ENCODE data around the gene RMC1.

Gene RMC1

DNA sequence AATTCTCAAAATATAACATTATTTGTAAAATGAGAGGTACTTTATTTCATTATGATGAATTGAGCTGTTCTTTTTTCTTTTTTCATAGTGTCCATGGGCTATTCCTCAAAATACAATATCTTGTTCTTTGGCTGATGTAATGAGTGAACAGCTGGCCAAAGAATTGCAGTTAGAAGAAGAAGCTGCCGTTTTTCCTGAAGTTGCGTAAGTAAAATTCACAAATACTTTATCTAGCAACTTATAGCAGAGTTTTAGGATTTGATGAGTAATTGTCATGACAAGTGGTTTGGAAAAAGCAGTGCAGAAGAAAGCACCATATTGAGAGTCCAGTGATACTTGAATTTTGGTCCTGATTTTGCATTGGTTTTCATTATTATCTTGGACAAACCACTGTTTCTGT lies 40.4 kb upstream of the RMC1 start:
- CTCF ChIA-PET, result interaction anchor here (0.7 to 1.3 kb wide), 4 partner anchors 11 to 36 kb away, joined by 3 read pairs; no protein-coding TSS in a partner anchor
- POLR2A ChIA-PET, result no interaction called here
- Histone ChIP-seq H3K4me3 (ENCODE audit: control insufficient read depth in 1 of 7, extremely low read depth in 1 of 7, insufficient read depth in 4 of 7, low read depth in 2 of 7, low read length in 6 of 7) (no peak overlapping the region), H3K4me1 (ENCODE audit: control extremely low read depth in 1 of 4, control insufficient read depth in 4 of 4, insufficient read depth in 4 of 4, low read length in 3 of 4) (peaks cover 0 to 14% (median 3%) of the 10 kb centered on the region in 4 experiments), H3K36me3 (ENCODE audit: control insufficient read depth in 4 of 4, insufficient read depth in 4 of 4, low read length in 3 of 4) (peaks cover 19 to 57% (median 38%) of the 10 kb centered on the region in 4 experiments), H3K27ac (ENCODE audit: insufficient read depth in 1 of 2, low read depth in 1 of 2, low read length in 2 of 2, poor library complexity in 1 of 2, severe bottlenecking in 2 of 2) (peak overlapping the region in 1 of 2 experiments; percentile 27), H3K9me3 (ENCODE audit: control extremely low read depth in 1 of 5, control insufficient read depth in 4 of 5, insufficient read depth in 2 of 5, low read depth in 1 of 5, low read length in 4 of 5) (no peaks in the 10 kb centered on the region), H3K27me3 (replicated peaks in 2 of 5; ENCODE audit: control insufficient read depth in 4 of 5, insufficient read depth in 5 of 5, low read length in 4 of 5) (no peaks in the 10 kb centered on the region)
- WGBS (ENCODE audit: insufficient coverage), result no CpG with 5 or more reads among the region's 2 CpGs
- DNase-seq, result no peak

DNA sequence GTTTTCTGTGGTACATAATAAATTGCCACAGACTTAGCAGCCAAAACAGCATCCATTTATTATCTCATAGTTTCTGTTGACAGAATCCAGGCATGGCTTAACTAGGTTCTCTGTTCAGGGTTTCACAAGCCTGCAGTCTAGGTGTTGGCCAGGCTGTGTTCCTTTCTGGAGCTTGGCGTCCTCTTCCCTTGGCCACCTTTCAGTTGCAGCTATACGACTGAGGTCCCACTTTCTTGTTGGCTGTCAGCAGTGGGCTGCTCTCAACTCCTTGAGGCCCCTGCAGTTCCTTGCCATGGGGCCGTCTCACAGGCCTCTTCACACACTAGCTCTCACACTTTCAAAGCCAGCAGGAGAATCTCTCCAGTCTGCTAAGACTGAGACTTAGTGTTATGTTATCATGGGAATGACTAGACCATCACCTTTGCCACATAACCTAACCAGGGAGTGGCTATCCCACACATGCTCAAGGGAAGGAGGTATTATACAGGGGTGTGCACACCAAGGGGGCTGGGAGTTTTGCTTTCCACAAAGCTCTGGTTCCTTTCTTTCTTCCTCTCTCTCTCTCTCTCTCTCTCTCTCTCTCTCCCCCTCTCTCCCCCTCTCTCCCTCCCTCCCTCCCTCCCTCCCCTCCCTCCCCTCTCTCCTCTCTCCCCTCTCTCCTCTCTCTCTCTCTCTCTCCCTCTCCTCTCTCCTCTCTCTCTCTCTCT lies 34.4 kb upstream of the RMC1 start:
- no peak for DNase-seq
- WGBS (ENCODE audit: insufficient coverage), result 100% methylated on average over 2 of the region's 3 CpGs
- CTCF ChIA-PET, result interaction anchor here (1.0 to 2.3 kb wide), 4 partner anchors 15 to 48 kb away, joined by 3 to 7 read pairs (median 4); partner anchors contain the start of gene RIOK3
- POLR2A ChIA-PET, result interaction anchor here (0.6 kb wide), 1 partner anchor 12 kb away, joined by 7 read pairs; no protein-coding TSS in a partner anchor
- Histone ChIP-seq H3K4me3 (ENCODE audit: control insufficient read depth in 1 of 7, extremely low read depth in 1 of 7, insufficient read depth in 4 of 7, low read depth in 2 of 7, low read length in 6 of 7) (no peak overlapping the region), H3K4me1 (ENCODE audit: control extremely low read depth in 1 of 4, control insufficient read depth in 4 of 4, insufficient read depth in 4 of 4, low read length in 3 of 4) (peaks cover 0 to 4% (median 2%) of the 10 kb centered on the region in 4 experiments), H3K36me3 (ENCODE audit: control insufficient read depth in 4 of 4, insufficient read depth in 4 of 4, low read length in 3 of 4) (peaks cover 38 to 83% (median 59%) of the 10 kb centered on the region in 4 experiments), H3K9me3 (ENCODE audit: control extremely low read depth in 1 of 5, control insufficient read depth in 4 of 5, insufficient read depth in 2 of 5, low read depth in 1 of 5, low read length in 4 of 5) (no peaks in the 10 kb centered on the region), H3K27me3 (replicated peaks in 2 of 5; ENCODE audit: control insufficient read depth in 4 of 5, insufficient read depth in 5 of 5, low read length in 4 of 5) (no peaks in the 10 kb centered on the region), H3K27ac (ENCODE audit: insufficient read depth in 1 of 2, low read depth in 1 of 2, low read length in 2 of 2, poor library complexity in 1 of 2, severe bottlenecking in 2 of 2) (no peak overlapping the region)

DNA sequence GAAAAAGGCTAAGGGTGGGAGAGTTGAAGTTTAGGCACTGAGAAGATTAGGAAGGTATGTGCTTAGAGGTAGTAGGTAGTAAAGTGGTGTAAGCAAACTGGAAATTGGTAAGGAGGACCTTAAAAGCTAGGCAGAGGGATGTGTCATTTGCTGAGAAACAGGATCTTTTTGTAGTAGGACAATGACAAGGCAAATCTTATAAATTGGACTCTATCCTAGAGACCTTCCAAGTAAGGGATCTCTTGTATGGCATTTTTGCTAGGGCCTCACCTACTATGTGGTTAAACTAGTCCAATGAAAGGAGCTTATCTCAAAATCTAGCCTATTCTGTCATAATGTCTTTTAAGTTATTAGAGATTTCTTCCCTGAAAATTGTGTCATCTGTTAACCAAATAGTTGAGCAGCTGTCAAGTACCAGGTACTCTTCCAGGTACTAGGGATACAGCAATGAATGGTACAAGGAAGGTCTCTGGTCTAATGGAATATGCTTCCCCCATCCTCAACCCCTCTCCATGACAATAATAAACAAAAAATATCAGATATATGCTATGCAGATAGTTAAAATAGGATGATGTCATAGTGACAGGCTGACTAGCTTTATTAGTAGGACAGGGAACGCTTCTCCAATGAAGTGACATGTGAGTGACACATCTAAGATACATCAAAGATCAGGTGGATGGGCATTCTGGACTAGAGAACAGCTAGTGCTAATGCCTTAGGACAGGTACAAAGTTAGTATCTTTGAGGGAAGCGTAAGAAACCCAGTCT lies 32.5 kb upstream of the RMC1 start:
- ChIA-PET CTCF (interaction anchor here (0.8 to 5.2 kb wide), 5 partner anchors 9 to 29 kb away, joined by 3 to 24 read pairs (median 4); partner anchors contain the start of gene RIOK3), POLR2A (no interaction called here)
- Histone ChIP-seq H3K4me1 (ENCODE audit: control extremely low read depth in 1 of 4, control insufficient read depth in 4 of 4, insufficient read depth in 4 of 4, low read length in 3 of 4) (peaks cover 0 to 4% (median 2%) of the 10 kb centered on the region in 4 experiments), H3K27ac (ENCODE audit: insufficient read depth in 1 of 2, low read depth in 1 of 2, low read length in 2 of 2, poor library complexity in 1 of 2, severe bottlenecking in 2 of 2) (no peak overlapping the region), H3K36me3 (ENCODE audit: control insufficient read depth in 4 of 4, insufficient read depth in 4 of 4, low read length in 3 of 4) (peaks cover 44 to 84% (median 63%) of the 10 kb centered on the region in 4 experiments), H3K27me3 (replicated peaks in 2 of 5; ENCODE audit: control insufficient read depth in 4 of 5, insufficient read depth in 5 of 5, low read length in 4 of 5) (no peaks in the 10 kb centered on the region), H3K4me3 (ENCODE audit: control insufficient read depth in 1 of 7, extremely low read depth in 1 of 7, insufficient read depth in 4 of 7, low read depth in 2 of 7, low read length in 6 of 7) (no peak overlapping the region), H3K9me3 (ENCODE audit: control extremely low read depth in 1 of 5, control insufficient read depth in 4 of 5, insufficient read depth in 2 of 5, low read depth in 1 of 5, low read length in 4 of 5) (no peaks in the 10 kb centered on the region)
- DNase-seq, result no peak
- WGBS (ENCODE audit: insufficient coverage), result 100% methylated on average over 2 of the region's 2 CpGs

DNA sequence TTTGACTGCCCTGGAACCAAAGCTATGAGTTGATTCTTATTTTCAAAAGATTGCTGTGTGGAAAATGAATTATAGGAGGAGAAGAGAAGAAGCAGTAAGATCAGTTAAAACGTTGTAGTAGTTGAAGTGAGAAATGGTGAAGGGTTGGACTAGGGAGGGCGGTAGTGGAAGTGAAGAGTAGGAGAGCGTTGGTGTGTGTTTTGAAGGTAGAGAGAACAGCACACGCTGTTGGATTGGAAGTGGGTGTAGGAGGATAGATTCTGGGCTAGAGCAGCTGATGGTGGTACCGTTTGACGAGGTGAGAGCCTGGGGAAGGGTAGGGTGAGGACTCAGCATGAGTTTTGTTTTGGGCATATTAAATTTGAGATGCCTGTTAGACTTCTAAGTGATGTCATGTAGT lies 31.8 kb upstream of the RMC1 start:
- DNase-seq, result no peak
- ChIA-PET CTCF (interaction anchor here (0.8 to 5.2 kb wide), 5 partner anchors 13 to 28 kb away, joined by 3 to 24 read pairs (median 4); partner anchors contain the start of gene RIOK3), POLR2A (no interaction called here)
- H3K4me3 ChIP-seq (ENCODE audit: control insufficient read depth in 1 of 7, extremely low read depth in 1 of 7, insufficient read depth in 4 of 7, low read depth in 2 of 7, low read length in 6 of 7), result no peak overlapping the region
- H3K9me3 ChIP-seq (ENCODE audit: control extremely low read depth in 1 of 5, control insufficient read depth in 4 of 5, insufficient read depth in 2 of 5, low read depth in 1 of 5, low read length in 4 of 5), result no peaks in the 10 kb centered on the region
- no peaks in the 10 kb centered on the region for H3K27me3 ChIP-seq (replicated peaks in 2 of 5; ENCODE audit: control insufficient read depth in 4 of 5, insufficient read depth in 5 of 5, low read length in 4 of 5)
- 98% methylated on average over 6 of the region's 6 CpGs for whole genome bisulfite sequencing (ENCODE audit: insufficient coverage)
- no peak overlapping the region for H3K27ac ChIP-seq (ENCODE audit: insufficient read depth in 1 of 2, low read depth in 1 of 2, low read length in 2 of 2, poor library complexity in 1 of 2, severe bottlenecking in 2 of 2)
- peaks cover 0 to 4% (median 2%) of the 10 kb centered on the region in 4 experiments for H3K4me1 ChIP-seq (ENCODE audit: control extremely low read depth in 1 of 4, control insufficient read depth in 4 of 4, insufficient read depth in 4 of 4, low read length in 3 of 4)
- peaks cover 48 to 84% (median 63%) of the 10 kb centered on the region in 4 experiments for H3K36me3 ChIP-seq (ENCODE audit: control insufficient read depth in 4 of 4, insufficient read depth in 4 of 4, low read length in 3 of 4)

DNA sequence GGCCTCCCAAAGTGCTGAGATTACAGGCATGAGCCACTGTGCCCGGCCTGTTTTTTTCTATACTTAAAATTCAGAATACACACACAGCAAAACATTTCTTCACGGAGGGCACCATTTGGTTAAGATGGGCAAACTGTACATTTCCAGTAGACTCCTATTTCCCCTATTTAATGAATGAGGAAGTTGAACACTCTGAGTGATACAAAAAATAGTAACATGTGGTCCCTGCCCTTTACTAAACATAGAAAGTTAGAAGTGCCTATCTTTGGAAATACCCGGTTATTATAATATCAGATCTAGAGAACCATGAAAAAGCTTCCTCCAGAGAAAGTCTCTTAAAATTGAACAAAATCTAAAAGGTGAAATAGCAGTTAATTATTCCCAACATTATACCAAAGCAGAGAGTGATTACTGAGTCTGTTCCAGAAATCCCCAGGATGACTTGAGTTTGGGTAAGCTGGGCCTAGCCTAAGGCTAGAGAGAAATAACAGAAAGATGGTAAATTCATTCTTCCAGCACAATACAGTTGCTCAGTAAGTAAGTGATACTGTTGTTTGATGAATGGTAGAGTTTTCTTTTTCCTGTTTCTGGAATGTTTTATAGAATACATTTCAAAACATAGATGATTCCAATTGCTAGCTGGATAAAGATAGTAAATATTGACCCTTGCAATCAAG lies 23.3 kb upstream of the RMC1 start:
- Histone ChIP-seq H3K4me3 (ENCODE audit: control insufficient read depth in 1 of 7, extremely low read depth in 1 of 7, insufficient read depth in 4 of 7, low read depth in 2 of 7, low read length in 6 of 7) (no peak overlapping the region), H3K27me3 (replicated peaks in 2 of 5; ENCODE audit: control insufficient read depth in 4 of 5, insufficient read depth in 5 of 5, low read length in 4 of 5) (no peaks in the 10 kb centered on the region), H3K9me3 (ENCODE audit: control extremely low read depth in 1 of 5, control insufficient read depth in 4 of 5, insufficient read depth in 2 of 5, low read depth in 1 of 5, low read length in 4 of 5) (no peaks in the 10 kb centered on the region), H3K27ac (ENCODE audit: insufficient read depth in 1 of 2, low read depth in 1 of 2, low read length in 2 of 2, poor library complexity in 1 of 2, severe bottlenecking in 2 of 2) (no peak overlapping the region), H3K36me3 (ENCODE audit: control insufficient read depth in 4 of 4, insufficient read depth in 4 of 4, low read length in 3 of 4) (peaks cover 20 to 52% (median 40%) of the 10 kb centered on the region in 4 experiments), H3K4me1 (ENCODE audit: control extremely low read depth in 1 of 4, control insufficient read depth in 4 of 4, insufficient read depth in 4 of 4, low read length in 3 of 4) (peaks cover 6 to 19% (median 17%) of the 10 kb centered on the region in 4 experiments)
- POLR2A ChIA-PET, result interaction anchor here (0.6 kb wide), 1 partner anchor 8 kb away, joined by 3 read pairs; no protein-coding TSS in a partner anchor
- no CpG with 5 or more reads among the region's 3 CpGs for WGBS (ENCODE audit: insufficient coverage)
- DNase-seq, result peak in 2 of 3 donors; percentile 77 to 83
- CTCF ChIA-PET, result interaction anchor here (0.6 to 3.3 kb wide), 5 partner anchors 9 to 148 kb away, joined by 3 to 17 read pairs (median 4); no protein-coding TSS in a partner anchor

DNA sequence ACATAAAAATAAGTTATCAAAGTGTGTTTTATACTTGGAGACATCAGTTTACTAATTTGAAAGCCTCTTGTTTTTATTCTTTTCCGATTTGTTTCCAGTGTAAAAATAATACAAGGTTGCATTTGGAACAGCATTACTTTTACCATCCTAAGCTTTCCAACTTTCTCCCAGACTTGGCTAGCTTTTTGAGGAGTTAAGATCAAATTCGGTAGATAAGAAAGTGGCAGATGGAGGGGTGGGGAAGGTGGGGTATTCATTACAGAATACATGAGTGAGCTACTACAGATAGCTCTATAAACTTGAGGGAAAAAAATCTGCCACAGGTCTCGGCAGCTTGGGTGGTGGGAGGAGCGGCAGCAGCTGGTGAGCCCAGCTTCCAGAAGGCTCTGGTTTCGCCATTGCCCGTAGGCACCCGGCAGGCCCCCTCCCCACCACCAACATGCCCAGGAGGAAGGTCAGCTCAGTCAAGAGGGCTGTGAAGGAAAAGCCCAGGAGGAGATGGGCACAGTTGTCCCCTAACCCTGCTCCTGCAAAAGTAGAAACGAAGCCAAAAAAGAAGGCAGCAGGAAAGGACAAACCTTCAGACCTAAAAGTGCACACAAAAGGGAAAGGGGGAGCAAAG lies 18.6 kb upstream of the RMC1 start:
- ChIA-PET CTCF (interaction anchor here (0.8 to 2.4 kb wide), 5 partner anchors 9 to 31 kb away, joined by 3 to 13 read pairs (median 4); partner anchors contain the start of gene RIOK3), POLR2A (no interaction called here)
- peaks cover 11 to 43% (median 24%) of the 10 kb centered on the region in 4 experiments for H3K4me1 ChIP-seq (ENCODE audit: control extremely low read depth in 1 of 4, control insufficient read depth in 4 of 4, insufficient read depth in 4 of 4, low read length in 3 of 4)
- 100% methylated on average over 3 of the region's 8 CpGs for WGBS (ENCODE audit: insufficient coverage)
- no peak overlapping the region for H3K4me3 ChIP-seq (ENCODE audit: control insufficient read depth in 1 of 7, extremely low read depth in 1 of 7, insufficient read depth in 4 of 7, low read depth in 2 of 7, low read length in 6 of 7)
- DNase-seq, result no peak
- no peak overlapping the region for H3K27ac ChIP-seq (ENCODE audit: insufficient read depth in 1 of 2, low read depth in 1 of 2, low read length in 2 of 2, poor library complexity in 1 of 2, severe bottlenecking in 2 of 2)
- no peaks in the 10 kb centered on the region for H3K27me3 ChIP-seq (replicated peaks in 2 of 5; ENCODE audit: control insufficient read depth in 4 of 5, insufficient read depth in 5 of 5, low read length in 4 of 5)
- peaks cover 0 to 21% (median 16%) of the 10 kb centered on the region in 4 experiments for H3K36me3 ChIP-seq (ENCODE audit: control insufficient read depth in 4 of 4, insufficient read depth in 4 of 4, low read length in 3 of 4)
- H3K9me3 ChIP-seq (ENCODE audit: control extremely low read depth in 1 of 5, control insufficient read depth in 4 of 5, insufficient read depth in 2 of 5, low read depth in 1 of 5, low read length in 4 of 5), result no peaks in the 10 kb centered on the region
